ENCODE results near the gene MRPL16. TPM values are rescaled to one million over a fixed set of nuclear protein-coding genes. Genes with fewer than 3 reads are reported as not detected.

The MRPL16 gene
- total and polyA plus RNA-seq, 2 of the 4 experiments (the other 2 are of a cell fraction) = 43.9 to 71.3 TPM

- H2AK9ac ChIP-seq (replicated peaks; ENCODE audit: low read depth, low read length, poor library complexity) = no peak overlapping the region
- no peak overlapping the region for H3K27ac ChIP-seq (ENCODE audit: insufficient read depth, low read length)
- in situ Hi-C loops (cut with MboI; ENCODE audit: low sequenced_read_pairs) (loop anchor here (10.0 kb wide), 1 partner anchor 120 kb away; no protein-coding TSS in a partner anchor), dilution Hi-C loops (cut with HindIII; ENCODE audit: low sequenced_read_pairs, unreplicated experiment) (no loop called here), intact Hi-C loops (cut with micrococcal nuclease) (no loop called here)
- TF ChIP-seq RFX5 (IDR thresholded peaks at IDR 0.05; ENCODE audit: low read depth, low read length) (no peak), POLR2A (IDR thresholded peaks at IDR 0.05; ENCODE audit: low read depth, low read length) (no peak), USF2 (IDR thresholded peaks at IDR 0.05; ENCODE audit: low read depth, low read length) (no peak), RAD21 (IDR thresholded peaks at IDR 0.05; ENCODE audit: low read length) (no peak), NFE2L2 (IDR thresholded peaks at IDR 0.05; ENCODE audit: low read depth, low read length) (no peak), BHLHE40 (IDR thresholded peaks at IDR 0.05; ENCODE audit: low read depth, low read length) (no peak), MAZ (IDR thresholded peaks at IDR 0.05; ENCODE audit: borderline replicate concordance, low read depth, low read length) (no peak)
- H3K18ac ChIP-seq (ENCODE audit: low read depth, low read length) = no peak overlapping the region
- H3K27me3 ChIP-seq (ENCODE audit: control insufficient read depth, insufficient read depth, low read length) = no peaks in the 10 kb centered on the region
- H2BK15ac ChIP-seq (ENCODE audit: low read depth, low read length) = no peak overlapping the region
- POLR2A ChIA-PET (ENCODE audit: unreplicated experiment) = no interaction called here
- no peak overlapping the region for H2BK5ac ChIP-seq (ENCODE audit: low read depth, low read length, poor library complexity, severe bottlenecking)
- H3K36me3 ChIP-seq (ENCODE audit: control insufficient read depth, insufficient read depth, low read length) = peaks cover 14% of the 10 kb centered on the region
- no peak overlapping the region for H2AK5ac ChIP-seq (ENCODE audit: low read depth, low read length)
- H3K79me1 ChIP-seq (ENCODE audit: low read depth in 1 of 2, low read length in 2 of 2) = no peaks in the 10 kb centered on the region
- CTCF ChIA-PET = no interaction called here
- H2AFZ ChIP-seq (replicated peaks; ENCODE audit: low read length, poor library complexity) = no peak overlapping the region
- H4K8ac ChIP-seq (ENCODE audit: low read depth in 2 of 2, low read length in 2 of 2) = no peak overlapping the region
- BruUV-seq (replicated peaks) = no TSS peak
- H3K9ac ChIP-seq (ENCODE audit: low read depth, low read length) = no peak overlapping the region
- ATAC-seq (ENCODE audit: low read depth) (no peak), DNase-seq (no peak)
- H4K20me1 ChIP-seq (ENCODE audit: insufficient read depth, low read length) = no peaks in the 10 kb centered on the region
- H3K23ac ChIP-seq (ENCODE audit: low read depth, low read length) = no peak overlapping the region
- H3K4me2 ChIP-seq (ENCODE audit: low read depth, low read length) = no peak overlapping the region
- H3K4me3 ChIP-seq (ENCODE audit: insufficient read depth, low read depth, low read length) = no peak overlapping the region
- H3K14ac ChIP-seq (replicated peaks; ENCODE audit: low read depth, low read length) = no peak overlapping the region
- no peak overlapping the region for H3K4ac ChIP-seq (ENCODE audit: low read depth, low read length)
- H4K5ac ChIP-seq (ENCODE audit: low read depth, low read length) = no peak overlapping the region
- no peak overlapping the region for H4K91ac ChIP-seq (ENCODE audit: insufficient read depth, low read depth, low read length)
- no peaks in the 10 kb centered on the region; the same call in 1 of the 2 replicates for H3K4me1 ChIP-seq (ENCODE audit: control insufficient read depth, insufficient read depth, low read length)
- no peak overlapping the region for H2BK20ac ChIP-seq (ENCODE audit: low read depth, low read length)
- no peak overlapping the region for H2BK120ac ChIP-seq (ENCODE audit: low read depth, low read length)
- peaks cover 7% of the 10 kb centered on the region; the same call in 1 of the 2 replicates for H3K9me1 ChIP-seq (ENCODE audit: insufficient read depth, low read length)
- H3K9me3 ChIP-seq (ENCODE audit: control insufficient read depth, insufficient read depth, low read length) = no peaks in the 10 kb centered on the region
- H3K56ac ChIP-seq (ENCODE audit: extremely low read depth, insufficient read depth, low read length) = no peak overlapping the region
- no CpG with 5 or more reads among the region's 3 CpGs for WGBS, 2 experiments (ENCODE audit: extremely low coverage in 2 of 2, insufficient read length in 1 of 2)
Observed at GRCh38 chr11:59794417-59794816, 16.2 kb downstream of the MRPL16 start.

Measured in IMR-90 (cell line).